ENCODE measurements around the gene GOLGA6L2. TPM values are rescaled to one million over a fixed set of nuclear protein-coding genes. Genes with fewer than 3 reads are reported as not detected.

The GOLGA6L2 gene
- total and polyA plus RNA-seq, 2 donors (not counting 3 experiments of a cell fraction or from before 2014, with no cell fraction given), result not detected

GRCh38 chr15:23441204-23441603 is 5.8 kb downstream of the GOLGA6L2 start:
- CTCF ChIA-PET, result no interaction called here
- Histone ChIP-seq H3K4me3 (replicated peaks in 1 of 3; ENCODE audit: insufficient read depth in 1 of 3, low read depth in 1 of 3, low read length in 3 of 3) (no peak overlapping the region), H3K9me3 (replicated peaks; ENCODE audit: control insufficient read depth, insufficient read depth, low read length) (no peaks in the 10 kb centered on the region), H3K4me1 (ENCODE audit: control insufficient read depth, extremely low read depth, insufficient read depth, low read length) (no peaks in the 10 kb centered on the region), H3K79me2 (ENCODE audit: control insufficient read depth, insufficient read depth, low read length) (no peaks in the 10 kb centered on the region), H3K9ac (replicated peaks; ENCODE audit: extremely low read depth, insufficient read depth, low read length) (no peak overlapping the region), H3K4me2 (ENCODE audit: insufficient read depth, low read length) (no peak overlapping the region), H3K36me3 (ENCODE audit: control insufficient read depth in 2 of 2, extremely low read depth in 1 of 2, insufficient read depth in 2 of 2, low read length in 2 of 2) (no peaks in the 10 kb centered on the region), H3K27me3 (ENCODE audit: control insufficient read depth in 2 of 2, insufficient read depth in 2 of 2, low read length in 2 of 2) (no peaks in the 10 kb centered on the region), H4K20me1 (replicated peaks; ENCODE audit: control insufficient read depth, extremely low read depth, insufficient read depth, low read length) (no peaks in the 10 kb centered on the region), H3K27ac (ENCODE audit: insufficient read depth, low read depth, low read length) (no peak overlapping the region), H3K9me1 (replicated peaks; ENCODE audit: control insufficient read depth, extremely low read depth, insufficient read depth, low read length) (no peaks in the 10 kb centered on the region), H2AFZ (ENCODE audit: low read depth, low read length) (no peak overlapping the region)
- FAIRE-seq, result no peak
- no peak for TF ChIP-seq POLR2AphosphoS5 (IDR thresholded peaks at IDR 0.05; ENCODE audit: insufficient read depth, low read depth, low read length)
- no peak for TF ChIP-seq CTCF (IDR thresholded peaks at IDR 0.05; ENCODE audit: extremely low read depth in 1 of 2, insufficient read depth in 1 of 2, low read depth in 1 of 2, low read length in 2 of 2)
- TF ChIP-seq POLR2A (IDR thresholded peaks at IDR 0.05; ENCODE audit: low read depth, low read length), result no peak
- DNase-seq (ENCODE audit: low read depth, low spot score), result no peak
- dilution Hi-C loops (cut with MboI; ENCODE audit: extremely low pct_ligation_motif_present, low sequenced_read_pairs), result no loop called here
- intact Hi-C loops (cut with micrococcal nuclease), result no loop called here
- BruUV-seq (replicated peaks), result no TSS peak
- POLR2A ChIA-PET, result no interaction called here

GRCh38 chr15:23440596-23440995 is 6.4 kb downstream of the GOLGA6L2 start:
- Histone ChIP-seq H3K4me3 (replicated peaks in 1 of 3; ENCODE audit: insufficient read depth in 1 of 3, low read depth in 1 of 3, low read length in 3 of 3) (no peak overlapping the region), H3K4me2 (ENCODE audit: insufficient read depth, low read length) (no peak overlapping the region), H3K36me3 (ENCODE audit: control insufficient read depth in 2 of 2, extremely low read depth in 1 of 2, insufficient read depth in 2 of 2, low read length in 2 of 2) (no peaks in the 10 kb centered on the region), H3K9ac (replicated peaks; ENCODE audit: extremely low read depth, insufficient read depth, low read length) (no peak overlapping the region), H3K9me1 (replicated peaks; ENCODE audit: control insufficient read depth, extremely low read depth, insufficient read depth, low read length) (no peaks in the 10 kb centered on the region), H3K4me1 (ENCODE audit: control insufficient read depth, extremely low read depth, insufficient read depth, low read length) (no peaks in the 10 kb centered on the region), H3K9me3 (replicated peaks; ENCODE audit: control insufficient read depth, insufficient read depth, low read length) (no peaks in the 10 kb centered on the region), H3K27ac (ENCODE audit: insufficient read depth, low read depth, low read length) (no peak overlapping the region), H2AFZ (ENCODE audit: low read depth, low read length) (no peak overlapping the region), H3K79me2 (ENCODE audit: control insufficient read depth, insufficient read depth, low read length) (no peaks in the 10 kb centered on the region), H4K20me1 (replicated peaks; ENCODE audit: control insufficient read depth, extremely low read depth, insufficient read depth, low read length) (no peaks in the 10 kb centered on the region), H3K27me3 (ENCODE audit: control insufficient read depth in 2 of 2, insufficient read depth in 2 of 2, low read length in 2 of 2) (no peaks in the 10 kb centered on the region)
- DNase-seq (ENCODE audit: low read depth, low spot score), result no peak
- POLR2A ChIA-PET, result no interaction called here
- CTCF ChIA-PET, result no interaction called here
- FAIRE-seq, result no peak
- TF ChIP-seq POLR2AphosphoS5 (IDR thresholded peaks at IDR 0.05; ENCODE audit: insufficient read depth, low read depth, low read length) (no peak), POLR2A (IDR thresholded peaks at IDR 0.05; ENCODE audit: low read depth, low read length) (no peak), MYC (IDR thresholded peaks at IDR 0.05; ENCODE audit: low read depth, low read length) (no peak), GATA2 (IDR thresholded peaks at IDR 0.05; ENCODE audit: insufficient read depth, insufficient read length, low read depth, low read length) (no peak), FOS (IDR thresholded peaks at IDR 0.05; ENCODE audit: borderline replicate concordance, insufficient read depth, low read length) (no peak), JUN (IDR thresholded peaks at IDR 0.05; ENCODE audit: borderline replicate concordance, insufficient read depth, insufficient read length, low read depth) (no peak), CTCF (IDR thresholded peaks at IDR 0.05; ENCODE audit: extremely low read depth in 1 of 2, insufficient read depth in 1 of 2, low read depth in 1 of 2, low read length in 2 of 2) (no peak), EZH2 (IDR thresholded peaks at IDR 0.05; ENCODE audit: borderline replicate concordance, low read depth, low read length, severe bottlenecking) (no peak)
- TF ChIP-seq, protein P1, sequence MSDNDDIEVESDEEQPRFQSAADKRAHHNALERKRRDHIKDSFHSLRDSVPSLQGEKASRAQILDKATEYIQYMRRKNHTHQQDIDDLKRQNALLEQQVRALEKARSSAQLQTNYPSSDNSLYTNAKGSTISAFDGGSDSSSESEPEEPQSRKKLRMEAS (IDR thresholded peaks at IDR 0.05; ENCODE audit: insufficient read depth, insufficient read length), result no peak
- intact Hi-C loops (cut with micrococcal nuclease), result no loop called here
- no TSS peak for BruUV-seq (replicated peaks)
- dilution Hi-C loops (cut with MboI; ENCODE audit: extremely low pct_ligation_motif_present, low sequenced_read_pairs), result no loop called here
